OCI-LY3 (cell line): ENCODE data around the gene SGK2.
A peak's percentile ranks its signal among the peaks of the same experiment; 100 is the strongest.

Experiments
- H2AFZ ChIP-seq: fragments of 200-600, 300-600 bp; shearing (Covaris generic); 2 replicates; pipeline ENCODE4 v1.6.0; 2014; ENCODE audit warnings: antibody characterized with exemption, low read depth, low read length
- H3K27ac ChIP-seq: fragments of 200-600, 300-600 bp; sonication (generic); 2 replicates; pipeline ENCODE4 v1.5.1; 2014; ENCODE audit warnings: mild to moderate bottlenecking, low read length, moderate library complexity, mixed read lengths
- H3K27me3 ChIP-seq: fragments of 200-600, 300-600 bp; sonication (generic); 2 replicates; pipeline ENCODE4 v1.6.1; 2014; ENCODE audit warnings: low read depth, low read length, mixed read lengths
- H3K36me3 ChIP-seq: fragments of 200-600, 300-600 bp; sonication (generic); replicated peaks from 2 replicates; pipeline ENCODE3; 2014; ENCODE audit warnings: low read depth, low read length, mixed read lengths
- H3K4me1 ChIP-seq: fragments of 300-600, 200-600 bp; sonication (generic); 2 replicates; pipeline ENCODE4 v1.6.1; 2014; ENCODE audit warnings: low read length, mixed read lengths
- H3K4me2 ChIP-seq: fragments of 200-600, 300-600 bp; sonication (generic); 2 replicates; pipeline ENCODE4 v1.6.1; 2014; ENCODE audit warnings: low read length, mixed read lengths
- H3K4me3 ChIP-seq: fragments of 300-600, 200-600 bp; sonication (generic); 2 replicates; pipeline ENCODE4 v1.5.1; 2014; ENCODE audit warnings: antibody characterized with exemption, mild to moderate bottlenecking, low read length, moderate library complexity
- H3K79me2 ChIP-seq: fragments of 300-600, 200-600 bp; shearing (Covaris generic); 2 replicates; pipeline ENCODE4 v1.6.1; 2014; ENCODE audit warnings: mild to moderate bottlenecking, low read length, mixed read lengths
- H3K9ac ChIP-seq: fragments of 300-600, 200-600 bp; shearing (Covaris generic); 2 replicates; pipeline ENCODE4 v1.6.0; 2014; ENCODE audit warnings: mild to moderate bottlenecking, low read length, moderate library complexity
- H3K9me3 ChIP-seq: fragments of 200-600, 300-600 bp; shearing (Covaris generic); 2 replicates; pipeline ENCODE4 v1.6.1; 2014; ENCODE audit warnings: low read length, mixed read lengths; ENCODE audit not compliant: insufficient read depth
- H4K20me1 ChIP-seq: fragments of 200-600, 300-600 bp; sonication (generic); 2 replicates; pipeline ENCODE4 v1.6.1; 2016; ENCODE audit warnings: low read length, mixed read lengths; ENCODE audit not compliant: insufficient read depth
- CTCF ChIP-seq: fragments of 200-600, 300-600 bp; sonication (generic); IDR thresholded peaks from 2 replicates; pipeline ENCODE4 v1.5.1; 2014; ENCODE audit warnings: antibody characterized with exemption, low read length, low read depth
- EZH2phosphoT487 ChIP-seq: fragments of 200-600 bp; shearing (Covaris generic); IDR thresholded peaks from 2 replicates; pipeline ENCODE4 v1.6.1; 2018; ENCODE audit warnings: antibody characterized with exemption, mixed run types, low read depth

Gene SGK2

GRCh38 chr20:43558412-43559146 is at the start of gene SGK2:
TSS of gene SGK2 (plus strand) at chr20:43559027. CDS start at chr20:43566496, 7,469 bp downstream.
- Histone ChIP-seq H3K4me3 (no peak within 1 kb of the TSS), H2AFZ (no peak within 1 kb of the TSS), H3K4me1 (peaks cover 3% of the 10 kb centered on the region; the same call in 1 of the 2 replicates), H3K9ac (no peak within 1 kb of the TSS), H3K9me3 (no peaks in the 10 kb centered on the region), H3K27ac (no peak within 1 kb of the TSS), H3K27me3 (no peaks in the 10 kb centered on the region), H3K4me2 (no peak within 1 kb of the TSS), H3K79me2 (no peaks in the 10 kb centered on the region), H4K20me1 (no peaks in the 10 kb centered on the region), H3K36me3 (no peaks in the 10 kb centered on the region)
- no peak for TF ChIP-seq EZH2phosphoT487

- Histone ChIP-seq H3K4me1 (0 out of 2 replicates have a peak, but pooled peaks cover 5% of the 10 kb centered on the region), H3K27ac (no peak overlapping the region), H2AFZ (no peak overlapping the region), H3K79me2 (peaks cover 7% of the 10 kb centered on the region), H3K9me3 (no peaks in the 10 kb centered on the region), H3K4me3 (no peak overlapping the region), H3K27me3 (no peaks in the 10 kb centered on the region), H3K9ac (no peak overlapping the region), H4K20me1 (no peaks in the 10 kb centered on the region), H3K4me2 (no peak overlapping the region), H3K36me3 (no peaks in the 10 kb centered on the region)
- TF ChIP-seq EZH2phosphoT487 (no peak), CTCF (no peak)
Observed at GRCh38 chr20:43511879-43512278, 46.9 kb upstream of the SGK2 start.

GRCh38 chr20:43513372-43513930 is 45.4 kb upstream of the SGK2 start:
- Histone ChIP-seq H4K20me1 (no peaks in the 10 kb centered on the region), H3K79me2 (peaks cover 7% of the 10 kb centered on the region), H3K4me2 (peak overlapping the region; percentile 72), H3K9me3 (no peaks in the 10 kb centered on the region), H3K27me3 (no peaks in the 10 kb centered on the region), H3K27ac (no peak overlapping the region), H3K4me1 (0 out of 2 replicates have a peak, but pooled peaks cover 5% of the 10 kb centered on the region), H3K36me3 (peaks cover 3% of the 10 kb centered on the region), H2AFZ (peak overlapping the region; percentile 75; the same call in 1 of the 2 replicates), H3K9ac (peak overlapping the region; percentile 55), H3K4me3 (peak overlapping the region; percentile 78)
- TF ChIP-seq EZH2phosphoT487 (no peak), CTCF (no peak)

GRCh38 chr20:43513931-43514647 is 44.7 kb upstream of the SGK2 start:
- Histone ChIP-seq H3K79me2 (peaks cover 7% of the 10 kb centered on the region), H3K9ac (peak overlapping the region; percentile 78), H4K20me1 (no peaks in the 10 kb centered on the region), H2AFZ (peak overlapping the region; percentile 75; the same call in 1 of the 2 replicates), H3K9me3 (no peaks in the 10 kb centered on the region), H3K4me2 (peak overlapping the region; percentile 74), H3K36me3 (peaks cover 3% of the 10 kb centered on the region), H3K27ac (peak overlapping the region; percentile 55), H3K4me3 (peak overlapping the region; percentile 86), H3K27me3 (no peaks in the 10 kb centered on the region), H3K4me1 (0 out of 2 replicates have a peak, but pooled peaks cover 5% of the 10 kb centered on the region)
- TF ChIP-seq EZH2phosphoT487 (no peak), CTCF (peak; percentile 41)
